ENCODE results near the gene STAC. TPM values are rescaled to one million over a fixed set of nuclear protein-coding genes. Genes with fewer than 3 reads are reported as not detected.

The STAC gene
- total and polyA plus RNA-seq, 4 donors = 0.21 to 0.56 (median 0.39) TPM

DNA sequence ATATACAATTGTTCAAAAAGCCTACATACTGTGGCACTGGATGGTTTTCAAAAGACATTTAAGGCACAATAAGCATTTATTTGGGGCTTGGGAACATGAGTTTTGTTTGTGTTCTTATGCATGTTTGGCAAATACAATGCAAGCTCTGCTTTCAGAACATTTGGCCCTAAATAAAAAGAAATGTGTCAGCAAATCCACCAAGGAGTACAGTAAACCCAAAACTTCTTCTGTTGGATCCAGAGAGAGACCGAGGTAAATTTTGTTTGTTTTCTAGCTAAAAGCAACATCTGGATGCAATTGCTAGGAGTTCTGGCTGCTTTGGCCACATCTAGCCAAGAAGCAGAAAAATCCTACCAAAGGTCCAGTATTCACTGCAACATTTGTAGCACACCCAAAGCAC, 215.2 kb downstream of the STAC start:
- no peaks in the 10 kb centered on the region for H3K4me1 ChIP-seq (ENCODE audit: control insufficient read depth in 4 of 4, insufficient read depth in 4 of 4, low read length in 3 of 4)
- H3K9me3 ChIP-seq (ENCODE audit: control insufficient read depth in 4 of 4, low read length in 3 of 4) = peaks cover 0 to 4% (median under 1%) of the 10 kb centered on the region in 4 donors
- 60% methylated on average over 1 of the region's 1 CpG for WGBS
- DNase-seq (ENCODE audit: low spot score) = no peak
- H3K36me3 ChIP-seq (ENCODE audit: control insufficient read depth in 4 of 4, insufficient read depth in 3 of 4, low read depth in 1 of 4, low read length in 3 of 4) = no peaks in the 10 kb centered on the region
- no peak overlapping the region for H3K27ac ChIP-seq (ENCODE audit: low read depth in 1 of 2, low read length in 2 of 2)
- TF ChIP-seq, protein P1, sequence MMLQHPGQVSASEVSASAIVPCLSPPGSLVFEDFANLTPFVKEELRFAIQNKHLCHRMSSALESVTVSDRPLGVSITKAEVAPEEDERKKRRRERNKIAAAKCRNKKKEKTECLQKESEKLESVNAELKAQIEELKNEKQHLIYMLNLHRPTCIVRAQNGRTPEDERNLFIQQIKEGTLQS (IDR thresholded peaks at IDR 0.05) = no peak
- TF ChIP-seq GABPA (IDR thresholded peaks at IDR 0.05 in 1 of 2, conservative IDR thresholded peaks at IDR 0.05 in 1 of 2) (no peak), JUND (IDR thresholded peaks at IDR 0.05) (no peak), RAD21 (IDR thresholded peaks at IDR 0.05) (no peak), FOXA2 (IDR thresholded peaks at IDR 0.05) (no peak), TAF1 (conservative IDR thresholded peaks at IDR 0.05) (no peak)
- no peak overlapping the region for H3K9ac ChIP-seq (ENCODE audit: low read depth in 1 of 2, low read length in 2 of 2)
- H3K4me3 ChIP-seq (ENCODE audit: low read depth in 1 of 3, low read length in 3 of 3) = no peak overlapping the region
- no peaks in the 10 kb centered on the region for H3K27me3 ChIP-seq (ENCODE audit: control insufficient read depth in 4 of 4, insufficient read depth in 4 of 4, low read length in 3 of 4)

DNA sequence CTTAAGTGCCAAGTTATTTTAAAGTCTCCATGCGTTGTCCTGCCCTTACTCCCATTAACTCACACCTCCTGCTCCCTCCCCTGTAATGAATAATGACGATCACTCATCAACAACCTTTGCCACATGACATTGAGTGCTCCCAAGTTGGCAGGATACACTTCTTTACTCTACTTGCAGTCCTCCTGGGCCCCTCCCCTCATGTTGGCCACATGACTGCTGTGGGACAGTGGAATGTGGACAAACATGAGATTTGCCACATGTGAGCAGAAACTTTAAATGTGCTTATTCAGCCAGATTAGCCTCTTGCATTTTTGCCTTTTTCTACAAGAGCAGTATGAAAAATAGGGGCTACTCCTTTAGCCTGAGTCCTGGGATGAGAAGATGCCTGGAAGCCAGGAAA, 216.1 kb downstream of the STAC start:
- Histone ChIP-seq H3K9ac (ENCODE audit: low read depth in 1 of 2, low read length in 2 of 2) (no peak overlapping the region), H3K27me3 (ENCODE audit: control insufficient read depth in 4 of 4, insufficient read depth in 4 of 4, low read length in 3 of 4) (peaks cover 0 to under 1% (median 0%) of the 10 kb centered on the region in 4 donors), H3K9me3 (ENCODE audit: control insufficient read depth in 4 of 4, low read length in 3 of 4) (peaks cover 0 to 2% (median under 1%) of the 10 kb centered on the region in 4 donors), H3K4me3 (ENCODE audit: low read depth in 1 of 3, low read length in 3 of 3) (no peak overlapping the region), H3K4me1 (ENCODE audit: control insufficient read depth in 4 of 4, insufficient read depth in 4 of 4, low read length in 3 of 4) (no peaks in the 10 kb centered on the region), H3K36me3 (ENCODE audit: control insufficient read depth in 4 of 4, insufficient read depth in 3 of 4, low read depth in 1 of 4, low read length in 3 of 4) (no peaks in the 10 kb centered on the region), H3K27ac (ENCODE audit: low read depth in 1 of 2, low read length in 2 of 2) (no peak overlapping the region)
- DNase-seq (ENCODE audit: low spot score) = no peak
- 66% methylated on average over 2 of the region's 2 CpGs for WGBS
- TF ChIP-seq SP1 (IDR thresholded peaks at IDR 0.05) = no peak
- TF ChIP-seq RAD21 (IDR thresholded peaks at IDR 0.05) = no peak
- TF ChIP-seq FOXA2 (IDR thresholded peaks at IDR 0.05) = no peak
- TF ChIP-seq FOXA1 (IDR thresholded peaks at IDR 0.05) = no peak
- TF ChIP-seq EGR1 (IDR thresholded peaks at IDR 0.05; ENCODE audit: low read depth in 2 of 2) = no peak
- no peak for TF ChIP-seq JUND (IDR thresholded peaks at IDR 0.05)

DNA sequence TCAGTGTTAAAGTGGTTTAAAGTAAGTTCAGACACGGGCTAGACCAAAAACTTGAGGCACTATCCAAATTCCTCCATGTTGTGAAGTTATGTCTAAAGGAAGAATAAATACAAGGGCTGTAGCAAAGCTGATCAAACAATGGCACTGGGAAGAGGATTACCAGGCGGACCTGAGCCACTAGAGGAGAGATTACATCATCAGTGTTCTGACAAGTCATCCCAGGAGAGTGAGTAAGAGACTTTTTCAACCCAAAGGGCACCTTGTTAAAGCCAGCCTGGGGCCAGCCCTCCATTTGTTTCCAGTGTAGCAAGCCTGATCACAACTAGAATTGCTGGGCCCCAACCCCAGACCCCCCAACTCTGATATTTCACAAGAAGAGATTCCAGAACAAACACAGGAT, 217.1 kb downstream of the STAC start:
- no peak for DNase-seq (ENCODE audit: low spot score)
- WGBS = 45% methylated on average over 2 of the region's 2 CpGs
- TF ChIP-seq RAD21 (IDR thresholded peaks at IDR 0.05) (no peak), HNF4G (IDR thresholded peaks at IDR 0.05) (no peak), GABPA (IDR thresholded peaks at IDR 0.05 in 1 of 2, conservative IDR thresholded peaks at IDR 0.05 in 1 of 2) (no peak), TAF1 (conservative IDR thresholded peaks at IDR 0.05) (no peak), EGR1 (IDR thresholded peaks at IDR 0.05; ENCODE audit: low read depth in 2 of 2) (no peak), HNF4A (conservative IDR thresholded peaks at IDR 0.05) (no peak)
- TF ChIP-seq, protein P1 (IDR thresholded peaks at IDR 0.05) = no peak
- TF ChIP-seq, protein P2, sequence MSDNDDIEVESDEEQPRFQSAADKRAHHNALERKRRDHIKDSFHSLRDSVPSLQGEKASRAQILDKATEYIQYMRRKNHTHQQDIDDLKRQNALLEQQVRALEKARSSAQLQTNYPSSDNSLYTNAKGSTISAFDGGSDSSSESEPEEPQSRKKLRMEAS (IDR thresholded peaks at IDR 0.05) = no peak
- TF ChIP-seq, protein P3, sequence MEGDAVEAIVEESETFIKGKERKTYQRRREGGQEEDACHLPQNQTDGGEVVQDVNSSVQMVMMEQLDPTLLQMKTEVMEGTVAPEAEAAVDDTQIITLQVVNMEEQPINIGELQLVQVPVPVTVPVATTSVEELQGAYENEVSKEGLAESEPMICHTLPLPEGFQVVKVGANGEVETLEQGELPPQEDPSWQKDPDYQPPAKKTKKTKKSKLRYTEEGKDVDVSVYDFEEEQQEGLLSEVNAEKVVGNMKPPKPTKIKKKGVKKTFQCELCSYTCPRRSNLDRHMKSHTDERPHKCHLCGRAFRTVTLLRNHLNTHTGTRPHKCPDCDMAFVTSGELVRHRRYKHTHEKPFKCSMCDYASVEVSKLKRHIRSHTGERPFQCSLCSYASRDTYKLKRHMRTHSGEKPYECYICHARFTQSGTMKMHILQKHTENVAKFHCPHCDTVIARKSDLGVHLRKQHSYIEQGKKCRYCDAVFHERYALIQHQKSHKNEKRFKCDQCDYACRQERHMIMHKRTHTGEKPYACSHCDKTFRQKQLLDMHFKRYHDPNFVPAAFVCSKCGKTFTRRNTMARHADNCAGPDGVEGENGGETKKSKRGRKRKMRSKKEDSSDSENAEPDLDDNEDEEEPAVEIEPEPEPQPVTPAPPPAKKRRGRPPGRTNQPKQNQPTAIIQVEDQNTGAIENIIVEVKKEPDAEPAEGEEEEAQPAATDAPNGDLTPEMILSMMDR (IDR thresholded peaks at IDR 0.05; ENCODE audit: low read depth, low read length, missing input control) = no peak

More for the DNA sequence above, 217.1 kb downstream of the STAC start:
- Histone ChIP-seq H3K4me3 (ENCODE audit: low read depth in 1 of 3, low read length in 3 of 3) (no peak overlapping the region), H3K4me1 (ENCODE audit: control insufficient read depth in 4 of 4, insufficient read depth in 4 of 4, low read length in 3 of 4) (no peaks in the 10 kb centered on the region), H3K36me3 (ENCODE audit: control insufficient read depth in 4 of 4, insufficient read depth in 3 of 4, low read depth in 1 of 4, low read length in 3 of 4) (no peaks in the 10 kb centered on the region), H3K27ac (ENCODE audit: low read depth in 1 of 2, low read length in 2 of 2) (no peak overlapping the region), H3K27me3 (ENCODE audit: control insufficient read depth in 4 of 4, insufficient read depth in 4 of 4, low read length in 3 of 4) (peaks cover 0 to 2% (median 0%) of the 10 kb centered on the region in 4 donors), H3K9me3 (ENCODE audit: control insufficient read depth in 4 of 4, low read length in 3 of 4) (no peaks in the 10 kb centered on the region), H3K9ac (ENCODE audit: low read depth in 1 of 2, low read length in 2 of 2) (no peak overlapping the region)
